C1 segment of cervical spinal cord (tissue), 14 donors: Measurements from ENCODE around the gene TRAPPC14.
"Not testable (repeated sequence)": the region's sequence is repeated elsewhere in the genome, so short reads cannot be mapped to it uniquely, and the experiment has no call there.

Experiments used
- DNase-seq, 14 donors: peaks; one replicate each; lab custom pipeline; 2025; lab: John Stamatoyannopoulos, UW

Gene TRAPPC14

GRCh38 chr7:100158229-100159098 is at the start of gene TRAPPC14:
TRAPPC14 (minus strand) TSS chr7:100158723; CDS start chr7:100158499, 224 bp downstream.
- DNase-seq: peak; percentile 25 to 88 (median 78)

DNA sequence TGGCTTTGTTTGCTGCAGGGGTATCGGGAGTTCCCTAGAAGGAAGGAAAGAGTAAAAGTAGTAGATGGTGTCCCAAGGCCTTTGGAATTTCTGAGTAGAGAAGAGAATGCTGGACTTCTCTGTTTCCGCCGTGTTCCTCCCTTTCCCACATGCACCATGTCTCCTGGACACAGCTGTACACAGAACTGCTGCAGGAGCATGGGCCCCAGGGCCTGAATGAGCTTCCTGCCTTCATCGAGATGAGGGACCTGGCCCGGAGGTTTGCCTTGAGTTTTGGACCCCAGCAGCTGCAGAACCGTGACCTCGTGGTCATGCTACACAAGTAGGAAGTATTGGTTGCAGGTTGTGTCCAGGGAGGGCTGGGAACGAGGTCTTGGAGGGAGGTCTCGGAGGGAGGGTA is 45.9 kb upstream of the TRAPPC14 start:
- DNase-seq: no peak

DNA sequence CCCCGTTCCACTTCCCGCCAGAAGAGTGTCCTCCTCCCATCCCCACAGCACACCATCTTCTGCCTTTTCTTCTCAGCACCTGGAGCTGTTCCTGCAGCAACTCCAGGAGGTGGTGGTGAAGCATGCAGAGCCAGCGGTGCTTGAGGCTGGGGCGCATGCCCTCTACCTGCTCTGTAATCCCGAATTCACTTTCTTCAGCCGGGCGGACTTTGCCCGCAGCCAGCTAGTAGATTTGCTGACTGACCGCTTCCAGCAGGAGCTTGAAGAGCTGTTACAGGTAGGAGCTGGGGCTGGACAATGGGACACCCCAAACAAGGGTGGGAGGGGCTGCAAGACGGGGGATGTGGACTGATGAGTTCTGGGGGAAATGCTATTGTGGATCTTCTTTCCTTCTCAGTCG is 42.2 kb upstream of the TRAPPC14 start:
- DNase-seq: no peak

GRCh38 chr7:100198266-100198665 is 39.7 kb upstream of the TRAPPC14 start:
- no peak for DNase-seq

DNA sequence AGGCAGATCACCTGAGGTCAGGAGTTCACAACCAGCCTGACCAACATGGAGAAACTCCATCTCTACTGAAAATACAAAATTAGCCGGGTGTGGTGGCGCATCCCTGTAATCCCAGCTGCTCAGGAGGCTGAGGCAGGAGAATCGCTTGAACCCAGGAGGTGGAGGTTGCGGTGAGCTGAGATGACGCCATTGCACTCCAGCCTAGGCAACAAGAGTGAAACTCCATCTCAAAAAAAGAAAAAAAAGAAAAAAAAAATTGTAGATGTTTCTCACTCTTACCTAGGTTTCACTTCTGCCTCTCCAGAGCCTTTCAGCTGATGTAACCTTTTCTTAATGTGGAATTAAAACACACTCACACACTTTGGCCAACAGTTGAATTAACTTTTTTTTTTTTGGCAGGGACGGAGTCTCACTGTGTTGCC is 37.4 kb upstream of the TRAPPC14 start:
- DNase-seq: not testable (repeated sequence)

DNA sequence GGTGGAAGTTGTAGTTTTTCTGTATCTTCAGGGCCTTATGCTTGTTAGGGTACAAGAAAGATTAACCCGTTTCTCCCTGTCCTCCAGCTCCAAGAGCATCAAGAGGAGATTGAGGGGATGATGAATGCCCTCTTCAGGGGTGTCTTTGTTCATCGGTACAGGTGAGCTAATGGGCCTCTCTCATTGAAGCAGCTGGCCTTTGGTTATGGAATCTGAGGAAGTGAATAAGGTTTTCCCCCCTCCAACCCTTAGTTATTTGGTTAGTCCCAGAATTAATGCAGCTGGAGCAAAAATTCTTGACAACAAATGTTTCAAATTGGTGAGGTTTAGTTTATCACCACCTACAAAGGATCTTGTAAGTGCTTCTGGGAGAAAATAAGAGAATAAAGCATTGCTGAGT is 36.7 kb upstream of the TRAPPC14 start:
- no peak for DNase-seq

DNA sequence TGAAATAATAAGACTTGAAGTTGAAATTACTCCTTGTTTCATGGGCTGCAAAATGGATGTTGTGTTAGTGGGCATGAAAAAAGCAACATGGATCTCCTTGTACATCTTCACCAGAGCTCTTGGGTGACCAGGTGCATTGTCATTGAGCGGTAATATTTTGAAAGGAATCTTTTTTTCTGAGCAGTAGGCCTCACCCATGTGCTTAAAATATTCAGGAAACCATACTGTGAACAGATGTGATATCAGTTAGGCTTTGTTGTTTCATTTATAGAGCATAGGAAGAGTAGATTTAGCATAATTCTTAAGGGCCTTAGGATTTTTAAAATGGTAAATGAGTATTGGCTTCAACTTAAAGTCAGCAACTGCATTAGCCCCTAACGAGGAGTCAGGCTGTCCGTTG is 34.4 kb upstream of the TRAPPC14 start:
- DNase-seq: no peak

- not testable (repeated sequence) for DNase-seq
Observed at GRCh38 chr7:100192281-100192862, 33.8 kb upstream of the TRAPPC14 start.

DNA sequence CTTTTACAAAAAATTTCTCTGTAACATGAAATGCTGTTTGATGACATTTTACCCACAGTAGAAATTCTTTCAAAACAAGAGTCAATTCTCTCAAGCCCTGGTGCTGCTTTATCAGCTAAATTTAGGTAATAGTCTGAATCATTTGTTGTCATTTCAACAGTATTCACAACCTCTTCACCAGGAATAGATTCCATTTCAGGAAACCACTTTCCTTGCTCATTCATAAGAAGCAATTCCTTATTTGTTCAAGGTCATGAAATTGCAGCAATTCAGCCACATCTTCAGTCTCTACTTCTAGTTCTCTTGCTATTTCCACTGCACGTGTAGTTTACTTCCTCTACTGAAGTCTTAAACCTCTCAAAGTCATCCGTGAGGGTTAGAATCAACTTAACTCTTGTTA is 33.3 kb upstream of the TRAPPC14 start:
- no peak for DNase-seq

- no peak for DNase-seq
Observed at GRCh38 chr7:100190048-100190711, 31.7 kb upstream of the TRAPPC14 start.

DNA sequence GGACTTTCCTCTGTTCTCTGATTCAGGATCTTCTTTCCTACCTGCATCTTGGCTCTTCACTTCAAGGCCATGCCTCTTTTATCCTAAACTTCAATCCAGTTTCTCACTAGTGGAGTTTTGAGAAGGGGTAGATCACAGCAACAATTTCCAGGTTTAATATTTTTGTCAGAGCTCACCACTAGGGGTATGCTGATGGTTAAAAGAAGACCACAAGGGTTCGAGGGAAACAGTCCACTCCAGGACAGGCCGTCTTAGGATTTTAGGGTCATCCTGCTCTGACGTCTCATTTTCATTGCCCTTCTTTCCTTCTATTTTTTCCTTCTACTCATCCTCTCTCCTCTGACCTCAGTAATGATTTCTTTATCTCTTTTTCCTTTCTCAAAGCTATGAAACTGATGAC is 30.5 kb upstream of the TRAPPC14 start:
- DNase-seq: no peak

DNA sequence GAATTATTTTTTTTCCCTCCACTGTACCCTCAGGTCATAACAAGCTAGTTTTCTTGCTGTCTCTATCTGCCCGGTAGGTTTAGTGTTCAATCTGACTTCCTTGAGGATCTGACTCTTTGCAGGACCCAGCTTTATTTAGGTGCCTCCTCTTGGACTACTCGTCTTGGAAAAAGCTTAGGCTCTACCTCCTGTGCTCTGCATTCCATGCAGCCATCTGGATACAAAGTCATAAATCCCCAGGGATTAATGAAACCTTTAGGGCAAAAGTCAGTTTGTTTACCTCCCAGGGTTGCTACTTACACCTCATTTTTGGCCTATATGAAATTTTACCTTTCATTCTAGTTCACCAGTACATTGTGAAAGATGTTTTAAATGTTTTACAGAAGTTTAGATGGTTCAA is 27.2 kb upstream of the TRAPPC14 start:
- no peak for DNase-seq

DNA sequence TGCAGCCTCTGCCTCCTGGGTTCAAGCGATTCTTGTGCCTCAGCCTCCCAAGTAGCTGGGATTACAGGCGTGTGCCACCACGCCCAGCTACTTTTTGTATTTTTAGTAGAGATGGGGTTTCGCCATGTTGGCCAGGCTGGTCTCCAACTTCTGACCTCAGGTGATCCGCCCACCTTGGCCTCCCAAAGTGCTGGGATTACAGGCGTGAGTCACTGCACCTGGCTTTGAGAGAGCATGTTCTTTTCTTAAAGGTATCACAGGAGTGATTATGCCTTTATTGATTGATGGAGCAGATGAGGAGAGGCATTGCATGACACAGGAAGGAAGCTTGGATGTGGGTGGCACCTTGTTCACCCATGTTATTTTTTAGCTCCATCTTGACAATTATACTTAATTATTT is 24.6 kb upstream of the TRAPPC14 start:
- DNase-seq: not testable (repeated sequence)

- not testable (repeated sequence) for DNase-seq
Observed at GRCh38 chr7:100182616-100183015, 24.1 kb upstream of the TRAPPC14 start.

DNA sequence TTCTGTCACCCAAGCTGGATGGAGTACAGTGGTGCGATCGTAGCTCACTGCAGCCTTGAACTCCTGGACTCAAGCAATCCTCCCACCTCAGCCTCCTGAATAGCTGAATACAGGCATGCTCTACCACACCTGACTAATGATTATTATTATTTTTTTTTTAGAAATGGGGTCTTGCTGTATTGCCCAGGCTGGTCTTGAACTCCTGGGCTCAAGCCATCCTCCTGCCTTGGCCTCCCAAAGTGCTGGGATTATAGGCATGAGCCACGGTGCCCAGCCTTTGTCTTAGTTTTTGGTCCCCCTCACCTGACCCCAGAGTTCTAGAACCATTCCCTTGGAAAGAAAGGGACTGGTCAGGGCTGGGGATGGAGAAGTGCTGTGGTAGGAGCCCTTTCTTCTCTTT is 21.6 kb upstream of the TRAPPC14 start:
- not testable (repeated sequence) for DNase-seq

DNA sequence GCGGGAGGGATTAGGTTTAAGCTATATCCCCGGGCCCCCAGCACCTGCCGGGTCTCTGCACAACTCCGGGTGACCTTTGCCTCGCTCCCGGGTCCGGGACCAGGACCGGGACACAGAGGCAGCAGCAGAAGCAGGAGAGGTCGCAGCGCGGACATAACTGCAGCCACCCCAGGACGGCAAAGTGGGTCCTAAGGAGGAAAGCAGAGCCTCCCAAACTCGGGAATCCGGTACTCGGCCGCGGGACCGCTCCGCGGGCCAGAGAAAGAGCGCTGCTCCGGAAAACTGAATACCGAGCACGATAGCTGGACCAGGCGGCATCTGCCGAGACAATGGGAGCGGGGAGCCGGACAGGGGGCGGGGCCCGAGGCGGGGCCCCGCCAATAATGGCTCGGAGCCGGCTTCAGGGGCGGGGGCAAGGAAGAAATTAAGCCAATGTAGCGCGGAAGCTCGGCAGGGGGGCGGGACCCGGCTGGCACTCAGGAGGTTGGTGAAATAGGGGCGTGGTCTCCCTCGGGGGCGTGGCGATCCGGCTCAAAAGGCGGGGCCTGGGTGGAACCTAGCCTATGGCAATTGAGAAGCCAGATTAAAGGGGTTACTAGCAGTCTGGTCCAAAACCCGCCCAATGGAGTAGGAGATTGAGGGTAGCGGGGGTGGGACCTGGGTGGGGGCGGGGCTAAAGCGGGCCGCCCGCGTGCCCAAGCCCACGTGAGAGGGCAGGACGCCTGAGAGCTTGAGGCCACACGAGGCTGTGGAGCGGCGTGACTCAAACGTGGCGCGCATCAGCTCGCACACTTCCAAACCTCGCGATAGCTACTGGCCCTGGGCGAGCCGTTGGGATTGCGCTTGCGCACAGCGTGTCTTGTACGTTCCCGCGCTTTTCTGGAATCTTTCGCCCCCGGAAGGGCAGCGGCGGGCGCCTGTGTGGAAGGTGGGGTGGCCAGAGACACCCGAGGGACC is 18.8 kb upstream of the TRAPPC14 start, which contains the start of the genes GPC2 and STAG3:
GPC2 (minus strand) TSS at position 337 of the 957 bp plus-strand sequence; CDS start at position 155, 182 bp downstream.
STAG3 (plus strand) TSS at position 874 of the 957 bp plus-strand sequence. CDS start 2,639 bp downstream, outside the sequence.
- DNase-seq: peak; percentile 28 to 93 (median 86)

GRCh38 chr7:100176096-100177044 is 17.8 kb upstream of the TRAPPC14 start:
- no peak for DNase-seq

GRCh38 chr7:100175296-100175935 is 16.9 kb upstream of the TRAPPC14 start:
- DNase-seq: no peak

- DNase-seq: no peak
Observed at GRCh38 chr7:100174582-100174981, 16.1 kb upstream of the TRAPPC14 start.
